Osteoblast (primary cell): Measurements from ENCODE around the gene CDKAL1. TPM values are rescaled to one million over a fixed set of nuclear protein-coding genes. Genes with fewer than 3 reads are reported as not detected.

Experiments
- DNase-seq: peaks from one replicate; pipeline ENCODE4 v3.0.0; 2011; ENCODE audit warnings: low spot score, mixed read lengths; ENCODE audit not compliant: insufficient read length; ENCODE audit errors: missing footprints
- H2AFZ ChIP-seq: 2 replicates; pipeline ENCODE4 v1.6.0; 2011; ENCODE audit warnings: mild to moderate bottlenecking, low read length
- H3K27ac ChIP-seq: 2 replicates; pipeline ENCODE4 v1.5.1; 2011; ENCODE audit warnings: mild to moderate bottlenecking, low read depth, low read length, moderate library complexity
- H3K27me3 ChIP-seq: 2 replicates; pipeline ENCODE4 v1.6.0; 2012; ENCODE audit warnings: mild to moderate bottlenecking, control low read depth, inconsistent platforms, low read length, moderate library complexity; ENCODE audit not compliant: insufficient read depth
- H3K36me3 ChIP-seq: 2 replicates; pipeline ENCODE4 v1.5.1; 2011; ENCODE audit warnings: mild to moderate bottlenecking, low read length, control low read depth, moderate library complexity; ENCODE audit not compliant: insufficient read depth
- H3K4me1 ChIP-seq: 2 replicates; pipeline ENCODE4 v1.5.1; 2011; ENCODE audit warnings: mild to moderate bottlenecking, low read length, control low read depth, moderate library complexity; ENCODE audit not compliant: insufficient read depth
- H3K4me2 ChIP-seq: 2 replicates; pipeline ENCODE4 v1.6.0; 2011; ENCODE audit warnings: mild to moderate bottlenecking, low read length; ENCODE audit not compliant: insufficient read depth
- H3K4me3 ChIP-seq: fragments of 200-600 bp; sonication (generic); 3 replicates; pipeline ENCODE4 v1.5.1; 2012; ENCODE audit warnings: mild to moderate bottlenecking, low read length, inconsistent platforms; ENCODE audit not compliant: insufficient read depth
- H3K79me2 ChIP-seq: 2 replicates; pipeline ENCODE4 v1.6.0; 2012; ENCODE audit warnings: mild to moderate bottlenecking, low read length, control low read depth, inconsistent platforms; ENCODE audit not compliant: insufficient read depth
- H3K9me3 ChIP-seq: 2 replicates; pipeline ENCODE4 v1.5.1; 2011; ENCODE audit warnings: low read depth, low read length, control low read depth
- H4K20me1 ChIP-seq: 2 replicates; pipeline ENCODE4 v1.6.0; 2012; ENCODE audit warnings: mild to moderate bottlenecking, low read length, control low read depth; ENCODE audit not compliant: insufficient read depth
- total RNA-seq: library from RNA; depleted of rRNA; stranded (reverse); fragments of >200 nt; gene quantifications from 2 replicates; pipeline ENCODE4 v1.2.3, GENCODE V29; 2012
- TF ChIP-seq, protein P1 (sequence below): IDR thresholded peaks from 2 replicates; pipeline ENCODE4 v1.5.1; 2011; ENCODE audit warnings: mild to moderate bottlenecking, low read depth, low read length, moderate library complexity; ENCODE audit errors: extremely low read depth

The CDKAL1 gene
- total RNA-seq, 1 donor, result 18.5 TPM

DNA sequence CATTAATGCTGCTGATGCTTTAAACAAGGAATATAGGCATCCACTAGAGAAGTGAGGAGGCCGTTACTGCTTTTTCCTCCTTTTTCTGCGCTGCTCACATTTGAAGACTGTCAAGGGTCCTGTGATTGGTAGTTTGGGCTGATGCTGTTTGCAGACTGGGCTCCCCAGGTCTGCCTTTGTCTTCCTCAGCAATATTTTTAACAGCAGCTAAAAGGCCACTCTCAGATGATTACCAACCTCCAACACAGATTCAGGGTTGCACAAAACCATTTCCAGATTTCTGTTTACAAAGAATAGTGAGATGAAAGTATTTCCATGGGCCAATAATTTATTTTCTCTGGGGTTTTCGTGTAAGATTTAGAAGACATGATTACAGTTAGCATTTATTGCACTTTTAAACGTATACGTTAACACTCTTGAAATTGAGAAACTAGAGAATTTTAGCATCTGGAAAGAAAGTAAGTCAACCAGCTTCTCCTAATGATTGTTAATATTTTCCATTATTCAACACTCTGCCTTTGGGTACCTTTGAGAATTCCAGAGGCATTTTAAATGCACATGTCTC, 584.0 kb downstream of the CDKAL1 start:
- DNase-seq, result no peak
- TF ChIP-seq, protein P1, sequence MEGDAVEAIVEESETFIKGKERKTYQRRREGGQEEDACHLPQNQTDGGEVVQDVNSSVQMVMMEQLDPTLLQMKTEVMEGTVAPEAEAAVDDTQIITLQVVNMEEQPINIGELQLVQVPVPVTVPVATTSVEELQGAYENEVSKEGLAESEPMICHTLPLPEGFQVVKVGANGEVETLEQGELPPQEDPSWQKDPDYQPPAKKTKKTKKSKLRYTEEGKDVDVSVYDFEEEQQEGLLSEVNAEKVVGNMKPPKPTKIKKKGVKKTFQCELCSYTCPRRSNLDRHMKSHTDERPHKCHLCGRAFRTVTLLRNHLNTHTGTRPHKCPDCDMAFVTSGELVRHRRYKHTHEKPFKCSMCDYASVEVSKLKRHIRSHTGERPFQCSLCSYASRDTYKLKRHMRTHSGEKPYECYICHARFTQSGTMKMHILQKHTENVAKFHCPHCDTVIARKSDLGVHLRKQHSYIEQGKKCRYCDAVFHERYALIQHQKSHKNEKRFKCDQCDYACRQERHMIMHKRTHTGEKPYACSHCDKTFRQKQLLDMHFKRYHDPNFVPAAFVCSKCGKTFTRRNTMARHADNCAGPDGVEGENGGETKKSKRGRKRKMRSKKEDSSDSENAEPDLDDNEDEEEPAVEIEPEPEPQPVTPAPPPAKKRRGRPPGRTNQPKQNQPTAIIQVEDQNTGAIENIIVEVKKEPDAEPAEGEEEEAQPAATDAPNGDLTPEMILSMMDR, result no peak
- no peaks in the 10 kb centered on the region for H3K9me3 ChIP-seq
- no peaks in the 10 kb centered on the region for H3K27me3 ChIP-seq
- H3K27ac ChIP-seq, result no peak overlapping the region
- H3K4me3 ChIP-seq, result no peak overlapping the region
- peaks cover 8% of the 10 kb centered on the region for H3K4me1 ChIP-seq
- H3K4me2 ChIP-seq, result no peak overlapping the region
- no peaks in the 10 kb centered on the region for H4K20me1 ChIP-seq
- H3K79me2 ChIP-seq, result no peaks in the 10 kb centered on the region
- no peaks in the 10 kb centered on the region for H3K36me3 ChIP-seq
- H2AFZ ChIP-seq, result no peak overlapping the region

DNA sequence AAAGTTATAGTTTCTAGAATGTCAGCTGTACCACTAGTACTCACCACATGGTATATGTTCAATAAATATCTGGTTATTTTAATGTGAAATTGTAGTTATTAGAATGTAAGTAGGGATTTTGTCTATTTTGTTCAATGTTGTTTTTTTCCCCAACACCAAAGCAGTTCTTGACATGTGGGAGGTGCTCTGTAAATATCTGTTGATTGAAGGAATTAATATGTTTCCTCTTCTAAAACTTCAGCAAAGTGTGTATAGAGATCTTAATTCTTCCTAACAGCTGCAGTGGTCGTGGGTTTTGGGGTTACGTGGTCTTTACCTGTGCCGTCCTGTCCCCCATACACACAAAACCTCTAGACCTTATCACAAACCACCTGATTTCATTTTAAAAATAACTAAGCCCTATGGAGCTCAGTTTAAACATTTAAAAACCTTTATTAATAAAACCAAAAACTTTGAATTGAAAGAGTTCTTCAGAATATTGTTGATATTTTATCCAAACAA, 587.4 kb downstream of the CDKAL1 start:
- H2AFZ ChIP-seq, result no peak overlapping the region
- no peaks in the 10 kb centered on the region for H3K4me1 ChIP-seq
- no peaks in the 10 kb centered on the region for H3K9me3 ChIP-seq
- no peaks in the 10 kb centered on the region for H4K20me1 ChIP-seq
- no peaks in the 10 kb centered on the region for H3K36me3 ChIP-seq
- H3K27me3 ChIP-seq, result no peaks in the 10 kb centered on the region
- DNase-seq, result no peak
- no peaks in the 10 kb centered on the region for H3K79me2 ChIP-seq
- TF ChIP-seq, protein P1, result no peak
- no peak overlapping the region for H3K4me3 ChIP-seq
- H3K27ac ChIP-seq, result no peak overlapping the region
- no peak overlapping the region for H3K4me2 ChIP-seq

DNA sequence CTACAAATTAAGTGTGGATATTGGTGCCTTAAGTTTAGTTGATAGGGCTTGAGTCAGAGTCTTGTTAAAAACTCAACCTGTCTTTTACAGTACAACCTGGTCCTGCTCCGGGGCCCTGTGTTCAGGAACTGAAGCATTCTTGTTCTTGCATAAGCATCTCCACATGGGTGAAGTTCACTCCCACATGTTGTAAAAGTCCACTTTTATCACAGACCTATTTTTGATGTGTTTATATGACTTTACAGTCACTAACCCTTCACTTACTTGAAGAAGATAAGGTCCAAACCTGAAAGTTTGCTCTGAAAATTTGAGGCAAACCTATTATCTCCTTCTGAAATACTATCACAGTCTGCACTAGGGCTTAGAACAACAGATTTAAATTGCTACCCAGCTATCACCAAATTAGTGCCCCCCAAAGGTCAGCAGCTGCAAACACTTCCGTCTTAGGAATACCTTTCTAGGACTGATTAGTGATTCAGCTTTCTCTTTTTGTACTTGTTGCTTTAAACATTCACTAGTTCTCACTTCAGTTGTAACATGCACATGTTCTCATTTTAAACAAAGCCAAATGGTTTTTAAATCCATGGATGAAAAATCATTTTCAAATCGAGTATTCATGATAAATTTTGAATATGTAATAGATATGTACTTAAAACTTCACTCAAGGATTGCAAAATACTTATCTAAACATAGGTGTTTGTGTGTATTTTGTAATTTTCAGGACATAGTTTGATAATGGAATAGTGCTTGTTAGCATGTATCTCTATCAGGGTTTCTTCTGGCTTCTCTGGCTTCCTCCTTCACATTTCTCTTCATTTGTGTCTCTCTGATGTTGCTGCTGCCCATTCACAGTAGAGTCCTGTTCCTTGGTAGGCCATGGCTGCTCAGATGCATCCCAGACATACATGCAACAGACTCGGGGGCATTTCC, 589.5 kb downstream of the CDKAL1 start:
- H3K4me1 ChIP-seq, result no peaks in the 10 kb centered on the region
- no peak for DNase-seq
- no peaks in the 10 kb centered on the region for H3K36me3 ChIP-seq
- H2AFZ ChIP-seq, result no peak overlapping the region
- no peak overlapping the region for H3K27ac ChIP-seq
- no peak overlapping the region for H3K4me3 ChIP-seq
- TF ChIP-seq, protein P1, result no peak
- no peak overlapping the region for H3K4me2 ChIP-seq
- H4K20me1 ChIP-seq, result no peaks in the 10 kb centered on the region
- H3K79me2 ChIP-seq, result no peaks in the 10 kb centered on the region
- no peaks in the 10 kb centered on the region for H3K9me3 ChIP-seq
- H3K27me3 ChIP-seq, result no peaks in the 10 kb centered on the region

DNA sequence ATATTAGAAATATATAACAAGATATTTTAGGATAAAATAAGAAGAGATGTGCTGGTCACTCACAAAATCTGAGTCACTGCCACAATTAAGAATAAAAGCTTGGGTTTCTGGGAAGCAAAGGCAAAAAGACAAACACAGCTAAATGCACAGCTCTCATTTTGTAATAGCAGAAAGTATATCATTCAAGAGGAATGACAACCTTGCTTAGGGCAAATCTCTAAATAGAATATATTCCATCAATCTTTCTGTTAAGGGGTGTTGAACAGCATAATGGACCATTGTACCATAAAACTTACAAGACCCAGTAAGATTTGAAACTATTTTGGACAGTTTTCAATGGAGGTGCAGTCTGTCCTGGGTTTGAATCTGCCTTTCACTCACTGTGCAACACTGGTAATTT, 594.3 kb downstream of the CDKAL1 start:
- no peak for DNase-seq
- Histone ChIP-seq H3K27ac (no peak overlapping the region), H3K36me3 (no peaks in the 10 kb centered on the region), H4K20me1 (no peaks in the 10 kb centered on the region), H2AFZ (no peak overlapping the region), H3K9me3 (no peaks in the 10 kb centered on the region), H3K4me3 (no peak overlapping the region), H3K4me2 (no peak overlapping the region), H3K79me2 (no peaks in the 10 kb centered on the region), H3K4me1 (no peaks in the 10 kb centered on the region), H3K27me3 (no peaks in the 10 kb centered on the region)
- TF ChIP-seq, protein P1, result no peak
